SK-N-SH (cell line): ENCODE data around the gene NPAS3.

Source experiments
- CHD2 ChIP-seq: fragments of 150-350 bp; IDR thresholded peaks from 2 replicates; pipeline ENCODE4 v1.6.1; 2018; ENCODE audit warnings: low read length; ENCODE audit not compliant: partially characterized antibody
- CTCF ChIP-seq: fragments of 200-600 bp; sonication (generic); IDR thresholded peaks from 2 replicates; pipeline ENCODE4 v1.6.1; 2017; ENCODE audit warnings: antibody characterized with exemption, mild to moderate bottlenecking, moderate library complexity
- EP300 ChIP-seq, 2 experiments: IDR thresholded peaks; 2 replicates each; pipeline versions ENCODE4 v1.4.0 to v1.6.1; 2012; ENCODE audit warnings: borderline replicate concordance in 1 of 2, low read depth in 1 of 2, low read length in 1 of 2
- FOXM1 ChIP-seq: IDR thresholded peaks from 2 replicates; pipeline ENCODE4 v1.4.0; 2012; ENCODE audit warnings: low read depth, mild to moderate bottlenecking
- MAX ChIP-seq: IDR thresholded peaks from 2 replicates; pipeline ENCODE4 v1.4.0; 2012; ENCODE audit warnings: low read depth
- MXI1 ChIP-seq: IDR thresholded peaks from 2 replicates; pipeline ENCODE4 v1.6.1; 2012; ENCODE audit warnings: mild to moderate bottlenecking, low read depth, low read length, improper control_type of control experiment
- NFIC ChIP-seq: IDR thresholded peaks from 2 replicates; pipeline ENCODE4 v1.4.0; 2012; ENCODE audit warnings: borderline replicate concordance
- RCOR1 ChIP-seq: fragments of 150-350 bp; IDR thresholded peaks from 2 replicates; pipeline ENCODE4 v1.6.1; 2017; ENCODE audit warnings: antibody characterized with exemption, low read length
- REST ChIP-seq: IDR thresholded peaks from 2 replicates; pipeline ENCODE4 v1.6.1; 2012; ENCODE audit warnings: mild to moderate bottlenecking, low read depth, low read length, moderate library complexity
- RFX5 ChIP-seq: IDR thresholded peaks from 2 replicates; pipeline ENCODE4 v1.6.1; 2012; ENCODE audit warnings: mild to moderate bottlenecking, improper control_type of control experiment, low read length
- TAF1 ChIP-seq: IDR thresholded peaks from 2 replicates; pipeline ENCODE4 v1.6.1; 2012; ENCODE audit warnings: low read depth, mild to moderate bottlenecking, low read length, moderate library complexity, borderline replicate concordance
- USF2 ChIP-seq: fragments of 150-350 bp; IDR thresholded peaks from 2 replicates; pipeline ENCODE4 v1.6.1; 2017; ENCODE audit warnings: antibody characterized with exemption, low read length, low read depth, borderline replicate concordance
- YY1 ChIP-seq: IDR thresholded peaks from 2 replicates; pipeline ENCODE4 v1.4.0; 2012; ENCODE audit warnings: low read depth, mild to moderate bottlenecking

- TF ChIP-seq RFX5 (no peak), MAX (no peak), NFIC (no peak), YY1 (no peak), CTCF (no peak), REST (no peak), RCOR1 (no peak), EP300 (IDR thresholded peaks at IDR 0.05; ENCODE audit: borderline replicate concordance in 1 of 2, low read depth in 1 of 2, low read length in 1 of 2) (no peak), USF2 (no peak), TAF1 (no peak), MXI1 (no peak), CHD2 (no peak), FOXM1 (no peak)
Measured at GRCh38 chr14:32947792-32948191, 9.1 kb downstream of the NPAS3 start.
